Astrocyte of the spinal cord (primary cell): ENCODE results near the gene TTN.

Experiments used
- DNase-seq: peaks from one replicate; pipeline ENCODE4 v3.0.0; 2011; ENCODE audit warnings: low read depth, low spot score
- H3K4me3 ChIP-seq: 2 replicates; pipeline ENCODE4 v1.5.1; 2011; ENCODE audit warnings: low read depth, mild to moderate bottlenecking, low read length, moderate library complexity
- in situ Hi-C: cut with HindIII; loops from 2 replicates; pipeline ENCODE4 v1.10.0; 2017; ENCODE audit warnings: low sequenced_read_pairs
- TF ChIP-seq, protein P1 (sequence below): IDR thresholded peaks from 2 replicates; pipeline ENCODE4 v1.5.1; 2012; ENCODE audit warnings: low read depth, mild to moderate bottlenecking, low read length, inconsistent platforms

TTN gene

DNA sequence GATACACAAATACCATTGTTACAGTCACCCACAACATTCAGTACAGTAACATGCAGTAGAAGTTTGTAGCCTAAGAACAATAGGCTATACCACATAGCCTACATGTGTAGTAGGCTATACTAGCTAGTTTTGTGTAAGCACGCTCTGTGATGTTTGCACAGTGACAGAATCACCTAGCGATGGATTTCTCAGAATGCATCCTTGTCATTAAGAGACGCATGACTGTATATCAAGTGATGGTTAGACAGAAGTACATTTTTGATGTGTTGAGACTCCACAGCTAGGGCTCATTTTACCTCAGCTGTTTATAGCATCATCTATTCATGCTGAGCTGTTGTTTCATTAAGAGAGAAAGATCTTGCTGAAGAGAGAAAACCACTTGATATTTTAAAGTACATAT lies 307.6 kb downstream of the TTN start:
- H3K4me3 ChIP-seq: no peak overlapping the region
- in situ Hi-C loops: no loop called here
- no peak for DNase-seq
- TF ChIP-seq, protein P1, sequence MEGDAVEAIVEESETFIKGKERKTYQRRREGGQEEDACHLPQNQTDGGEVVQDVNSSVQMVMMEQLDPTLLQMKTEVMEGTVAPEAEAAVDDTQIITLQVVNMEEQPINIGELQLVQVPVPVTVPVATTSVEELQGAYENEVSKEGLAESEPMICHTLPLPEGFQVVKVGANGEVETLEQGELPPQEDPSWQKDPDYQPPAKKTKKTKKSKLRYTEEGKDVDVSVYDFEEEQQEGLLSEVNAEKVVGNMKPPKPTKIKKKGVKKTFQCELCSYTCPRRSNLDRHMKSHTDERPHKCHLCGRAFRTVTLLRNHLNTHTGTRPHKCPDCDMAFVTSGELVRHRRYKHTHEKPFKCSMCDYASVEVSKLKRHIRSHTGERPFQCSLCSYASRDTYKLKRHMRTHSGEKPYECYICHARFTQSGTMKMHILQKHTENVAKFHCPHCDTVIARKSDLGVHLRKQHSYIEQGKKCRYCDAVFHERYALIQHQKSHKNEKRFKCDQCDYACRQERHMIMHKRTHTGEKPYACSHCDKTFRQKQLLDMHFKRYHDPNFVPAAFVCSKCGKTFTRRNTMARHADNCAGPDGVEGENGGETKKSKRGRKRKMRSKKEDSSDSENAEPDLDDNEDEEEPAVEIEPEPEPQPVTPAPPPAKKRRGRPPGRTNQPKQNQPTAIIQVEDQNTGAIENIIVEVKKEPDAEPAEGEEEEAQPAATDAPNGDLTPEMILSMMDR: no peak

DNA sequence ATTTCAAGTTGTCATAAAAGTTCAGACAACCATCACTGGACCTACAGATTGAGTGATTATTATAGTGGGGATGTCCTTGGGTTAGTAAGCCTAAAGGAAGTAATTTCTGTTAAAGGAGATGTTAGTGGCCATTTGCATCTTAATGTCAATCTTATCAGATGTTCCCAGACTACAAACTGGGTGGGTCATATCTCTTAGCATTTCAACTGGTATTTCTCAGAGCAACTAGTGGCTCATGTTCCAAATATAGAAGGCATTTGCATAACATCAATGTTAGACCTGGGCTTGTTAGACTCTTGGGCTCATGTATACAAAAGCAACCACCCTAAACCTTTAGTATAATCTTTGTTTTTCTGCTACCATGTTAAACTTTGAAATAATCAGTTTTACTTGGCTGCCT lies 309.1 kb downstream of the TTN start:
- in situ Hi-C loops: no loop called here
- no peak overlapping the region for H3K4me3 ChIP-seq
- no peak for DNase-seq
- TF ChIP-seq, protein P1: no peak

DNA sequence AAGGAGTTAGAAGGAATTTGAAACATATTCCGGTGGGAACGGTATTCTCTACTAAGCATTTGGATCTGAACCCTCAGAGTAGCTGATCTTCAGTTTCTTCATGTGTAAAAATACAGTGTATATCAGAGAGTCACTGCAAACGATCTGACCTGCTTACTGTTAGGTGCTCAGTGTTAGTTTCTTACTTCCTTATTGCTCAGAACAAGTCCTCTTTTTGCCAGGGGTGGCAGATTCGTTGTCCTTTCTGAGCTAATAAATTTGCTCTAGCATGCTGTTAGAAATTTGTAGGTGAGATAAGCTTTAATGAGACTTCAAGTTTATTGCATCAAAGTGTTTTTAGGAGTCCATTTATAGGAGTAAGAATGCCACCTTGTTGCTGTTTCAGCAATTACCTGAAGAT lies 311.2 kb downstream of the TTN start:
- in situ Hi-C loops: no loop called here
- TF ChIP-seq, protein P1: no peak
- no peak overlapping the region for H3K4me3 ChIP-seq
- no peak for DNase-seq

DNA sequence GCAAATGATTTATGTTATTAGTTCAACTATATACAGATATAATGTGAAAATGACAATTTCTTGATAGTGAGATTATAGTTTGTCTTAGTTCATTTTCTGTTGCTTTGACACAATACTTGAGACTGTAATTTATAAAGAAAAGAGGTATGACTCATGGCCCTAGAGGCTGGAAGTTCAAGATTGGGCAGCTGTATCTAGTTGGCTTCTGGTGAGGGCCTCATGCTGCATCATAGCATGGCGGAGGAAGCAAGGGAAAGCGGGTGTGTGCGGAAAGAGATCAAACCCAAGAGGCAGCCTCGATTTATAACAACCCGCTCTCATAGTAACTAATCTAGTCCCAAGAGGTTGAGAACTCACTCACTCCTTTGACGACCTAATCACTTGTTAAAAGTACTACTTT lies 315.6 kb downstream of the TTN start:
- no peak for DNase-seq
- in situ Hi-C loops: no loop called here
- TF ChIP-seq, protein P1: no peak
- no peak overlapping the region for H3K4me3 ChIP-seq

DNA sequence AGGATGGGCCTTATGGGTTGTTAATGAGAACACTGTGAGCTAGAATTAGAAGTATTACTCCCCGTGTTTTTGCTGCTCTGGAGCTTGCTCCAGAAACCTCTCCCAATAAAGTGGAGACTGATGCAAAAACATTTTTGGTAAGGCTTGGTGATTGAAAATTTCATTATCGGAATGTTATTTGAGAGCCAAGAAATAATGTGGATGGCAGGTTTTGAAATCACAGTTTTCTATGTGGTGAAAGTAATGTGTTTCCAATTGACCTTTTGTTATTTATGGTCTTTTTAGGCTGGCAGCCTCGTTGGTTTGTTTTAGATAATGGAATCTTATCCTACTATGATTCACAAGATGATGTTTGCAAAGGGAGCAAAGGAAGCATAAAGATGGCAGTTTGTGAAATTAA lies 321.9 kb downstream of the TTN start:
- TF ChIP-seq, protein P1: no peak
- H3K4me3 ChIP-seq: no peak overlapping the region
- no peak for DNase-seq
- in situ Hi-C loops: no loop called here

DNA sequence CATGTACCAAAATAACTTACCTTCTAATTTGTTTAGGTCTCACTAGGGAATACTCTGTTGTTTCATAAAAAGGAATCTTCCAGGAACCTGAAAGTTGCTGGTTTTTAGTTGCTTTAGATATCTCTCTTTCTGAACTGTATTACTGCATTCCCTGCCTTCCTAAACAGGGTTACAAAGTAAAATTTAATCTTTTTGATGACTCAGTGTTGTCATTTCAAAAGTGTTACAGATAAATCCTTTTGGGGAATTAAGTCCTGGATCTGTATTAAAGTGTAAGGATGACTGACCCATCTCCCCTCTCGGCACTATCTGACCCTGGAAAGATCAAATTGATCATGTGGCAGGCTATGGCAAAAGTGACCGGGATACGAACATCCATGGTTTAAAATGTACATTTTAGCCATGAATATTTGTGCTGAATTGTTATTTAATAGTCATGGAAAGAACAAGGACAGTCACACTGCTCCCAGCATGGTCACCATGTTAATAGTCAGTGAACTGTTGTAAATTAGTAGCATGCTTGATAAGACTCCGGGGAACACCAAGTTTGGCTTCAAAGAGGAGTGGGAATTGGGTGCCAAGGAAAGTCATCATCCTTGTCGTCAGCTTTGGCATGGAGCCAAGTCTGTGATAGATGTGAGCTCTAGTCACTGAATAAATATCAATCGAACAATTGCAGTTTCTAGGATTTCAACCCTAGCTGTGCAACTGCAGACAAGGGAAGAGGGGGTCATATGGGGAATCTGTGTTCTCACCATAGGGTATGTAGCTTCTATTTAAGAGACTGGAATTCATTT lies 322.8 kb downstream of the TTN start:
- H3K4me3 ChIP-seq: no peak overlapping the region
- TF ChIP-seq, protein P1: no peak
- in situ Hi-C loops: no loop called here
- peak; percentile 38 for DNase-seq
